ENCODE measurements around the gene ELOVL1.

Gene ELOVL1

GRCh38 chr1:43358746-43359693 is 8.8 kb downstream of the ELOVL1 start, which contains the start of gene CDC20:
Gene CDC20 (plus strand): TSS chr1:43358981. CDS start chr1:43359216, 235 bp downstream.
- Histone ChIP-seq H3K27ac (ENCODE audit: low read depth, low read length) (peak within 1 kb of the TSS; percentile 68), H3K79me2 (ENCODE audit: insufficient read depth, low read length) (peaks cover 19% of the 10 kb centered on the region)

GRCh38 chr1:43358121-43358745 is 9.6 kb downstream of the ELOVL1 start:
- peak overlapping the region; percentile 95 for H3K4me2 ChIP-seq (ENCODE audit: low read depth, low read length, poor library complexity, severe bottlenecking)
- no peaks in the 10 kb centered on the region for H4K20me1 ChIP-seq (ENCODE audit: low read depth, low read length)
- H3K4me3 ChIP-seq (ENCODE audit: insufficient read depth, low read length, poor library complexity, severe bottlenecking), result peak overlapping the region; percentile 95
- H3K9ac ChIP-seq (ENCODE audit: low read length), result peak overlapping the region; percentile 95
- no peak for TF ChIP-seq EZH2phosphoT487 (conservative IDR thresholded peaks at IDR 0.05; ENCODE audit: low read length)
- no peak for TF ChIP-seq CTCF (IDR thresholded peaks at IDR 0.05; ENCODE audit: insufficient read depth, low read length, poor library complexity, severe bottlenecking)
- no peaks in the 10 kb centered on the region for H3K9me3 ChIP-seq (ENCODE audit: insufficient read depth, low read length)
- peaks cover 8% of the 10 kb centered on the region; the same call in 1 of the 2 replicates for H3K36me3 ChIP-seq (ENCODE audit: low read length)
- peak overlapping the region; percentile 63 for H3K27ac ChIP-seq (ENCODE audit: low read depth, low read length)
- no peaks in the 10 kb centered on the region for H3K27me3 ChIP-seq (ENCODE audit: low read length)
- H3F3A ChIP-seq (ENCODE audit: insufficient read depth), result peaks cover 22% of the 10 kb centered on the region
- H3K9me2 ChIP-seq (replicated peaks; ENCODE audit: insufficient read depth, low read length), result no peaks in the 10 kb centered on the region
- peaks cover 19% of the 10 kb centered on the region for H3K79me2 ChIP-seq (ENCODE audit: insufficient read depth, low read length)
- peak overlapping the region; percentile 92 for H2AFZ ChIP-seq (ENCODE audit: low read depth, low read length, severe bottlenecking)

More at GRCh38 chr1:43358746-43359693, 8.8 kb downstream of the ELOVL1 start, which contains the start of gene CDC20:
- H3K4me3 ChIP-seq (ENCODE audit: insufficient read depth, low read length, poor library complexity, severe bottlenecking), result peak within 1 kb of the TSS; percentile 95
- peaks cover 27% of the 10 kb centered on the region for H3F3A ChIP-seq (ENCODE audit: insufficient read depth)
- H4K20me1 ChIP-seq (ENCODE audit: low read depth, low read length), result no peaks in the 10 kb centered on the region
- H3K36me3 ChIP-seq (ENCODE audit: low read length), result peaks cover 8% of the 10 kb centered on the region; the same call in 1 of the 2 replicates
- peak within 1 kb of the TSS; percentile 95 for H3K9ac ChIP-seq (ENCODE audit: low read length)
- H2AFZ ChIP-seq (ENCODE audit: low read depth, low read length, severe bottlenecking), result peak within 1 kb of the TSS; percentile 92
- TF ChIP-seq EZH2phosphoT487 (conservative IDR thresholded peaks at IDR 0.05; ENCODE audit: low read length) (no peak), CTCF (IDR thresholded peaks at IDR 0.05; ENCODE audit: insufficient read depth, low read length, poor library complexity, severe bottlenecking) (no peak)
- peak within 1 kb of the TSS; percentile 95 for H3K4me2 ChIP-seq (ENCODE audit: low read depth, low read length, poor library complexity, severe bottlenecking)
- H3K9me2 ChIP-seq (replicated peaks; ENCODE audit: insufficient read depth, low read length), result no peaks in the 10 kb centered on the region
- no peaks in the 10 kb centered on the region for H3K9me3 ChIP-seq (ENCODE audit: insufficient read depth, low read length)
- H3K27me3 ChIP-seq (ENCODE audit: low read length), result no peaks in the 10 kb centered on the region

- no peak for TF ChIP-seq CTCF (IDR thresholded peaks at IDR 0.05; ENCODE audit: insufficient read depth, low read length, poor library complexity, severe bottlenecking)
- no peak for TF ChIP-seq EZH2phosphoT487 (conservative IDR thresholded peaks at IDR 0.05; ENCODE audit: low read length)
- Histone ChIP-seq H2AFZ (ENCODE audit: low read depth, low read length, severe bottlenecking) (no peak overlapping the region), H3K4me3 (ENCODE audit: insufficient read depth, low read length, poor library complexity, severe bottlenecking) (no peak overlapping the region), H3K9me3 (ENCODE audit: insufficient read depth, low read length) (no peaks in the 10 kb centered on the region), H3K9me2 (replicated peaks; ENCODE audit: insufficient read depth, low read length) (no peaks in the 10 kb centered on the region), H3K27me3 (ENCODE audit: low read length) (no peaks in the 10 kb centered on the region), H3K36me3 (ENCODE audit: low read length) (peaks cover 8% of the 10 kb centered on the region; the same call in 1 of the 2 replicates), H3K27ac (ENCODE audit: low read depth, low read length) (no peak overlapping the region), H3K79me2 (ENCODE audit: insufficient read depth, low read length) (peaks cover 19% of the 10 kb centered on the region), H3K9ac (ENCODE audit: low read length) (no peak overlapping the region), H3K4me2 (ENCODE audit: low read depth, low read length, poor library complexity, severe bottlenecking) (no peak overlapping the region), H4K20me1 (ENCODE audit: low read depth, low read length) (no peaks in the 10 kb centered on the region), H3F3A (ENCODE audit: insufficient read depth) (peaks cover 13% of the 10 kb centered on the region; the same call in 1 of the 2 replicates)
Measured at GRCh38 chr1:43357251-43357650, 10.6 kb downstream of the ELOVL1 start.
